ENCODE data around the gene SEPSECS. TPM values are rescaled to one million over a fixed set of nuclear protein-coding genes. Genes with fewer than 3 reads are reported as not detected.

SEPSECS gene
- total and polyA plus RNA-seq, 9 of the 15 experiments (the other 6 are each of a cell fraction or from before 2014, with no cell fraction given), result 3.9 to 17.2 (median 7.9) TPM

DNA sequence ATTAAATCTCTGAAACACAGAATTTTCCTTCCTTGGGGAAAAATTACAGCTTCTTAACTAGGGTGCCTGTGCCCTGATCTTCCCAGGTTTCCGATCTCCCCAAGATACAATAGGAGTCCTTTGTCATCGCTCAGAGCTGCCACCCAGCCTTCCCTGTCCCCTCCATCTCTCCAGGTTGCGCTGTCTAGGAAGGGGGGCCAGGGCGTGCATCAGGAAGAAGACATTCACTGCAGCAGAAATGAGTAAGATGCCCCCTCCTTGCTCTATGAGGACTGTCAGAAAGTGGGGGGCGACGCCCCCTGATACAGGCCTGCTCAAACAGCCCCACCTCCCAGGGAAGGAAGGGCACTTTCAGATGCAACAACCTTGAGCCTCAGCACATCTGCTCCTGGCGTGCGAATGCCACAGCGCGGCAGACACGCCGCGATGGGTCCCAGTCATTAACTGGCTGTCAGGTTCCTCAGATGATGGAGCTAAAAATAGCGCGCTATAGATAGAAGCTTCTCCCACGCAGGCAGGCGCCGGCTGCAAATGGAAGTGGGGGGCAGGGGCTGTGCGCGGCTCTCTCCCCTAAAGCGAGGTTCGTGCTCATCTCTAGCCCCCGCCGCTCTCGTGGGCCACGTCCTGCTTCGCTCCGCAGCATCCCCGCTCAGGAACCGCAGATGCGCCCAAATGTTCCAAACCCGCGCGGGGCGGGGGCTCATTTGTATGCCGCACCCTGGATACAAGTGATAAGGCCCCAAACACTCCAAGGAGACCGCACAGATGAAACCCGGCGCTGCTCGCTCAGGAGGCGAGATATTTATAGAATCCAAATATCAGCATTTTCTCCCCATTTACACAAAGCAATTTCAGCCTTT lies 71.9 kb downstream of the SEPSECS start (continued):
- TF ChIP-seq, protein P1, sequence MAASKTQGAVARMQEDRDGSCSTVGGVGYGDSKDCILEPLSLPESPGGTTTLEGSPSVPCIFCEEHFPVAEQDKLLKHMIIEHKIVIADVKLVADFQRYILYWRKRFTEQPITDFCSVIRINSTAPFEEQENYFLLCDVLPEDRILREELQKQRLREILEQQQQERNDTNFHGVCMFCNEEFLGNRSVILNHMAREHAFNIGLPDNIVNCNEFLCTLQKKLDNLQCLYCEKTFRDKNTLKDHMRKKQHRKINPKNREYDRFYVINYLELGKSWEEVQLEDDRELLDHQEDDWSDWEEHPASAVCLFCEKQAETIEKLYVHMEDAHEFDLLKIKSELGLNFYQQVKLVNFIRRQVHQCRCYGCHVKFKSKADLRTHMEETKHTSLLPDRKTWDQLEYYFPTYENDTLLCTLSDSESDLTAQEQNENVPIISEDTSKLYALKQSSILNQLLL (CRISPR knock-in tag; IDR thresholded peaks at IDR 0.05; ENCODE audit: borderline replicate concordance), result no peak
- TF ChIP-seq HIVEP1 (CRISPR knock-in tag; IDR thresholded peaks at IDR 0.05) (no peak), LEF1 (IDR thresholded peaks at IDR 0.05) (no peak), ZNF780A (CRISPR knock-in tag; IDR thresholded peaks at IDR 0.05) (no peak), GTF2A2 (tag; IDR thresholded peaks at IDR 0.05) (no peak), POLR2H (tag; IDR thresholded peaks at IDR 0.05; ENCODE audit: low read depth) (no peak), ZNF77 (CRISPR knock-in tag; IDR thresholded peaks at IDR 0.05) (no peak), ZNF766 (CRISPR knock-in tag; conservative IDR thresholded peaks at IDR 0.05) (no peak), RBM22 (IDR thresholded peaks at IDR 0.05; ENCODE audit: low read depth, low read length, poor library complexity, severe bottlenecking) (no peak), NR1H2 (CRISPR knock-in tag; IDR thresholded peaks at IDR 0.05) (no peak), EHMT2 (IDR thresholded peaks at IDR 0.05) (no peak), NRF1 (conservative IDR thresholded peaks at IDR 0.05 in 1 of 2, IDR thresholded peaks at IDR 0.05 in 1 of 2) (peak; percentile 51), NFE2 (IDR thresholded peaks at IDR 0.05; ENCODE audit: low read depth) (0 out of 2 replicates have a peak, but pooled peaks have one; percentile 12), RBBP5 (IDR thresholded peaks at IDR 0.05; ENCODE audit: borderline replicate concordance, insufficient read depth, low read length, poor library complexity, severe bottlenecking) (no peak), ZBTB7A (IDR thresholded peaks at IDR 0.05; ENCODE audit: borderline replicate concordance, control insufficient read depth, low read depth, low read length) (peak; percentile 41; the same call in 1 of the 2 replicates), SMARCE1 (IDR thresholded peaks at IDR 0.05) (no peak), ZNF197 (CRISPR knock-in tag; IDR thresholded peaks at IDR 0.05; ENCODE audit: low read depth) (no peak), SMC3 (conservative IDR thresholded peaks at IDR 0.05; ENCODE audit: insufficient read depth, low read depth, low read length) (no peak)
- TF ChIP-seq, protein P2, sequence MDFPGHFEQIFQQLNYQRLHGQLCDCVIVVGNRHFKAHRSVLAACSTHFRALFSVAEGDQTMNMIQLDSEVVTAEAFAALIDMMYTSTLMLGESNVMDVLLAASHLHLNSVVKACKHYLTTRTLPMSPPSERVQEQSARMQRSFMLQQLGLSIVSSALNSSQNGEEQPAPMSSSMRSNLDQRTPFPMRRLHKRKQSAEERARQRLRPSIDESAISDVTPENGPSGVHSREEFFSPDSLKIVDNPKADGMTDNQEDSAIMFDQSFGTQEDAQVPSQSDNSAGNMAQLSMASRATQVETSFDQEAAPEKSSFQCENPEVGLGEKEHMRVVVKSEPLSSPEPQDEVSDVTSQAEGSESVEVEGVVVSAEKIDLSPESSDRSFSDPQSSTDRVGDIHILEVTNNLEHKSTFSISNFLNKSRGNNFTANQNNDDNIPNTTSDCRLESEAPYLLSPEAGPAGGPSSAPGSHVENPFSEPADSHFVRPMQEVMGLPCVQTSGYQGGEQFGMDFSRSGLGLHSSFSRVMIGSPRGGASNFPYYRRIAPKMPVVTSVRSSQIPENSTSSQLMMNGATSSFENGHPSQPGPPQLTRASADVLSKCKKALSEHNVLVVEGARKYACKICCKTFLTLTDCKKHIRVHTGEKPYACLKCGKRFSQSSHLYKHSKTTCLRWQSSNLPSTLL (IDR thresholded peaks at IDR 0.05), result no peak
- TF ChIP-seq, protein P3, sequence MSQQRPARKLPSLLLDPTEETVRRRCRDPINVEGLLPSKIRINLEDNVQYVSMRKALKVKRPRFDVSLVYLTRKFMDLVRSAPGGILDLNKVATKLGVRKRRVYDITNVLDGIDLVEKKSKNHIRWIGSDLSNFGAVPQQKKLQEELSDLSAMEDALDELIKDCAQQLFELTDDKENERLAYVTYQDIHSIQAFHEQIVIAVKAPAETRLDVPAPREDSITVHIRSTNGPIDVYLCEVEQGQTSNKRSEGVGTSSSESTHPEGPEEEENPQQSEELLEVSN (IDR thresholded peaks at IDR 0.05; ENCODE audit: borderline replicate concordance in 1 of 2, extremely low read depth in 1 of 2, insufficient read depth in 1 of 2, insufficient read length in 1 of 2, low read depth in 1 of 2, low read length in 1 of 2, poor library complexity in 1 of 2, severe bottlenecking in 1 of 2), result peak in 1 of 2 experiments; percentile 70
